GM08714 (cell line): ENCODE data around the gene SMAP2.

ENCODE experiments used
- H3K4me3 ChIP-seq: fragments of 200-500 bp; sonication (Bioruptor generic); 2 replicates; pipeline ENCODE4 v1.5.1; 2014; ENCODE audit warnings: mild to moderate bottlenecking, low read length, inconsistent platforms
- ZNF274 ChIP-seq: IDR thresholded peaks from 2 replicates; pipeline ENCODE4 v1.6.1; 2012; ENCODE audit warnings: mild to moderate bottlenecking, low read depth, low read length

Gene SMAP2

DNA sequence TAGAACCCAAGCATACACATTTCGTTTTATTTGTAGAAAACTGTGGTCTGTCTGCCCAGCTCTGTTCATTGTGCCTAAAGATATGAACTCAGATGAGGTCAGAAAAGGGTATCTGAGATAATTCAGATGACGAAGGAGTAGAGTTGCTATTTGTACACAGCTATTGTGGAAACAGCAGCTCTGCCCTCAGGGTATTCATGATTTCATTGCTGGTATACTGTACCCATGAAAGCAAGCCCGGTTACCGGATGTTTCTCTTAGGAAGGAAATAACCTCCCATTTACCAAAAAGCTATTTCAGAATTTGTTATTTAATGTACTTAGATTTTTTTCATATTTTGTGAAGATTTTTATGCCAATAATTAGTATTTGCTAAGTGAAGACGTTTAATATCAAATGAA, 37.8 kb downstream of the SMAP2 start:
- no peak overlapping the region for H3K4me3 ChIP-seq
- TF ChIP-seq ZNF274 = no peak

DNA sequence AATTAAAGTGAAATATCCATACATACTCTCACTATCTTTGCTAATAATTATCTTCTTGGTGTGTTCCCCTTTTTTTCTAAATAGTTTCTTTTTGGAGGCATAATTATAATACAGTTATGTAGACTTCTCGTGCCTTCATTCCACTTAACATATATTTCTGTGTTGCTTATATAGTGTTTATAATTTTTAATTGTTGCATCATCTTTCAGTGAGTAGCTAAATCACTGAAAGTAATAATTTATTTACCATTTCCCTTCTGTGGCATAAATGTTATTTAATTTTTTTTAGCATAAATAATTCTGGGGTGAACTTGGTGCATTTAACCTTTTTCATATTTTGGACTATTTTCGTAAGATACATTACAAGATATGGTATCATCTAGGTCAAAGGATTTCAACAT, 38.3 kb downstream of the SMAP2 start:
- TF ChIP-seq ZNF274 = no peak

DNA sequence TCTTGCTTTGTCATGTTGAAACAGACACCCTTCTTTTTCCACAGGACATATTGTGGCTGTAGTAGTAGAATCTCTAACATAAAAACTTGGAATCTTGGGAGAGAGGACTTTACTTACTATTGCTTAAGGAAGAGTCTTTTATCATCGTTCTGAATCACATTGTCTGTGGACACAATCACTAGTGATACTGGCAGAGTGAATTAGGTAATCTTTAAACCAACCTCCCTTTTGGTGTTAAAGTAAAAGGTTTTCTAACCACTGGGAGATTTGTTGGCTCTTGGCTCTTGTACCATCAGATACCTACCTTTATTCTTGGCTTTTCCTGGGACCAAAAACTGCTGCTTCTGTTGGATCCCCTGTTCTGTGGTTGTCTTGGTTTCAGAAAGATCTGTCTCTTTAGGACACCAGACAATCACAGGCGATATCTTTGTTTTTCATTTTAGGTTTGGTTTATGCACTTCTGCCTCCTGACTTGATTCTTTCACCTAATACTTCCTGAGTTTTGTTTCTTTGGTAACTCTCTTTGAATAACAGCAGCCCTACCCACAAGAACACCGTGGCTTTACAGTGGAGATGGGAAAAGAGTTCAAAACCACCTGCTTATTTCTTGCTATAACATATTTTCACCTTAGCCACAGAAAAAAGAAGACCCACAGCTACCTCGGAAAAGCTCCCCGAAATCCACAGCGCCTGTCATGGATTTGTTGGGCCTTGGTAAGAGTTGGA, 40.2 kb downstream of the SMAP2 start:
- no peak overlapping the region for H3K4me3 ChIP-seq
- no peak for TF ChIP-seq ZNF274

More for the DNA sequence above, 38.3 kb downstream of the SMAP2 start:
- H3K4me3 ChIP-seq = no peak overlapping the region

DNA sequence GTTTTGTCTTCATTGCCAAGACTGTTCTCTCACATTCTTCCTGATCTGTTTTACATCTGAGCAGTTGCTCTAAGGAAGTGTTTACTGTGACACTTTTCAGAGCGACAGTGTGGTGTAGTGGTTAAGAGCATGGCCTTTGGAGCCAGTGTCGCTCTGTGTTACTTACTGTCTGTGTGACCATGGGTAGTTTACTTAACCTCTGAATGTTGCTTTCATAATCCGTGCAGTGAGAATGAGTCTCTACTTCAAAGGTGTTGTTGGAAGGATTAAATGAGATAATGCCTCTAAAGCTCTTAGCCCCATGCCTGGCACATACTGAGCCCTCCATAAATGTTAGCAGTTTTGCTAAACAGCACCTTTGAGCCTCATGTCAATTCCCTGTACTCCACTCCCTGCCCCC, 40.8 kb downstream of the SMAP2 start:
- no peak overlapping the region for H3K4me3 ChIP-seq

DNA sequence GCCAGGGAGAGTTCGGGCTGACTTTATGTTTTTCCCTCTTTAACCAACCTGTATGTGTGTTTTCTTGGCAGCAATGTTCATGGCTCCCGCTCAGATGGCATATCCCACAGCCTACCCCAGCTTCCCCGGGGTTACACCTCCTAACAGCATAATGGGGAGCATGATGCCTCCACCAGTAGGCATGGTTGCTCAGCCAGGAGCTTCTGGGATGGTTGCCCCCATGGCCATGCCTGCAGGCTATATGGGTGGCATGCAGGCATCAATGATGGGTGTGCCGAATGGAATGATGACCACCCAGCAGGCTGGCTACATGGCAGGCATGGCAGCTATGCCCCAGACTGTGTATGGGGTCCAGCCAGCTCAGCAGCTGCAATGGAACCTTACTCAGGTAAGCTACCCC, 43.2 kb downstream of the SMAP2 start:
- no peak for TF ChIP-seq ZNF274

More for the DNA sequence above, 40.8 kb downstream of the SMAP2 start:
- TF ChIP-seq ZNF274 = no peak

DNA sequence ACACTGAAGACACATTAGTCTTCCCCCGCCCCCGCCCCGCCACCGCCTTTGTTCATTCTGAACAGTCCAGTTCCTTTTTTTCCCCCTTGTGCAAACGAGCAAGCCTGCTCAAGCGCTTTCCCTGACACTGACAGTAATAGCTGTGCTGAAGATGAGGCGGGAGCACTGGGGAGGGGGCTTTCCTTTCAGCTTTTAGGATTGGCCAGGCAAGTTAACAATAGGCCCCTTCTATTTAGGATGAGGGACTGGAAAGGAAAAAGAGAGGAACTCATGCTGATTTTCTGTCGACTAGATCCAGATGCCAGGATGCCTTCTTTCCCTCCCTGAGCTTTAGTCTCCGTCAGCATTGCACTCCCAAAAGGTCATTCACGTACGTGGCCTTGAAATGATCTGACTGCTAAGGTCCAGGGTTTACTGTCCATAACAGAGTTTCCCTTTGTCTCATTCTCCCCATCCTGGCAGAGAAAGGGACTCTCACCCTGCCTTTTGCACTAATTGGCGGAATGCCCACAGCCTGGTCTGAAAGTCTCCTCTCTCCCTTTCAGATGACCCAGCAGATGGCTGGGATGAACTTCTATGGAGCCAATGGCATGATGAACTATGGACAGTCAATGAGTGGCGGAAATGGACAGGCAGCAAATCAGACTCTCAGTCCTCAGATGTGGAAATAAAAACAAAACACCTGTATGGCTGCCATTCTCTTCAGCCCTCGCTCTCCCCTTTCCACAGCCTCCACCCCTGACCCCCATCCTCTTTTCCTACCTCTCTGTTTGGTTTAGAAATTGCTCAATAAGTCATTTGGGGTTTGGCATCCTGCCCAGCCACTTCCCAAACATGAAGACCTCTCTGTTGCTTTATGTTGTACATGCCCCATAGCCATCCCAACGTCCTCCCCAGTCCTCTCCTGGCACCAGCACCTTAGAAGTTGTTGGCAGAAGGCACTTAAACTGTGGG, 48.2 kb downstream of the SMAP2 start:
- no peak for TF ChIP-seq ZNF274
- no peak overlapping the region for H3K4me3 ChIP-seq

More for the DNA sequence above, 43.2 kb downstream of the SMAP2 start:
- H3K4me3 ChIP-seq = no peak overlapping the region

DNA sequence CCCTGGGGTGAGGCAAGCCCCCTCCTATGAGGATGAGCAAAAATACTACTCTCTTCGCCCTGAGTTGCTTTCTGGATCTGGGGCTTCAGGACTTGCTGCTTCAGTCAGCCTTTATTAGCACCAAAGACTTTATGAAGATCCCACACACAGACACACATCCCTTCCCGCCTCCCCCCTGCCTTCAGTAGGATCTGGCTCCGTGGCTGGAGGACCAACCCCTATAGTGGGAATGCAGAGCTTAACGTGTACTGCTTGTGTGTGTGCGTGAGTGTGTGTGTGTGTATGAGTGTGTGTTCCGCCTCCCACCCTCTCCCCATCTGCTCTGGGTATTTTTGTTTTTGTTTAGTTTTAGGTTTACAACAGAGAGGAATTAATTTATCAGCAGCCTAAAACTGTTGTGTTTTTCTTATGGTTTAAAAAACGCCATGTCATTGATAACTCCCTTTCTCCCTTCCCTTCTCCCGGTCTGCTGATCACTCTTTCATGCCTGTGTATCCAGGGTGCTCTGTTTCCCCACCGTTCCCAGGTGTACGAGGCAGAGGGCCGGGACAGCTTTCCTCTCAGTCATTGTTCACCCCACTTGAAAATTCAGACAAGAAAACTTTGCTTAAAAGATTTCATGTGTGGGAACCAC, 49.2 kb downstream of the SMAP2 start:
- TF ChIP-seq ZNF274 = no peak
- no peak overlapping the region for H3K4me3 ChIP-seq

DNA sequence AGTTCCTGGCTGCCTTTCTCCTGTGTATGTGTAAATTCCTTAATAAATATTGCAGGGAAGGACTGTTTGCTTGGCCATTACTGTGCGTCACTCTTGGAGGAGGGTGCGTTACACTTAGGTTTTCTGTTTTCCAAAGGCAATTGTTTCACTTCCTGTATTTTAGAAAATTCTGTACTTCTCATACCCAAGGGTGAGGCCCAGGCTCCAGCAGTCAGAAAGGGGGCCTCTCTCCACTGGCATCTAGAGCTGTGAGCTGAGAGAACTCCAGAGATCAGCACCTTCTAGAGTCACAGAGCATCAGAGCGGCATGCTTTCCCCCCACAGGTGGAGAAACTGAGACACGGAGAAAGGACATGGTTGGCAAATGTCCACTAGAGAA, 49.7 kb downstream of the SMAP2 start:
- H3K4me3 ChIP-seq = no peak overlapping the region
- no peak for TF ChIP-seq ZNF274

DNA sequence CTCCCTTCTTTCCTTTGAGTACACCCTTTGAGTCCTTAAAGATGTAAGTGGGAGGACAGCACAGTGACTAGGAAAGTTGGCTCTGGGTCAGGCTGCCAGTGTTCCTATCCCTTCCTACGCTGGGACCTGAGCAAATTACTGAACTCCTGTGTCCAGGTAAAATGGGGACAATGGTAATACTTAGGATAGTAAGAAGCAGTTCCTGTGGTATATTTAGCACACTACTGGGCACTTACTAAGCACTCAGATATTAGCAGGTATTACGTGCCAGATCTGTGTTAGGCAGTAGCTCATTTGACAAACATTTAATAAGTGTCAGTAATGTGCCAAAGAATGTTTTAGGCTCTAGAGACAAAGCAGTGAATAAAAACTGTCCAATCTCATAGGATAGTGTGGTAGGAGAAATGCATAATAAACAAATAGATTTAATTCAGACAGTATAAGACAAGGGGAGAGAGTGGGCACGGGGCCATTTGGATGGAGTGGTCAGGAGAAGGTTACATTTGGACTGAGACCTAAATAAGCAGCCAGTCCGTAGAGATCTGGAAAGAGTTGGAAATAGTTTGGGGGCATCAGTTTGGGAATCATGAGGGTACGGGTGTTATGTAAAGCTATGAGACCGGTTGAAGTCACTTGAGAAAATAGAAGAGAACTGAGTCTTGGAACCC, 50.6 kb downstream of the SMAP2 start:
- no peak overlapping the region for H3K4me3 ChIP-seq
- TF ChIP-seq ZNF274 = no peak

DNA sequence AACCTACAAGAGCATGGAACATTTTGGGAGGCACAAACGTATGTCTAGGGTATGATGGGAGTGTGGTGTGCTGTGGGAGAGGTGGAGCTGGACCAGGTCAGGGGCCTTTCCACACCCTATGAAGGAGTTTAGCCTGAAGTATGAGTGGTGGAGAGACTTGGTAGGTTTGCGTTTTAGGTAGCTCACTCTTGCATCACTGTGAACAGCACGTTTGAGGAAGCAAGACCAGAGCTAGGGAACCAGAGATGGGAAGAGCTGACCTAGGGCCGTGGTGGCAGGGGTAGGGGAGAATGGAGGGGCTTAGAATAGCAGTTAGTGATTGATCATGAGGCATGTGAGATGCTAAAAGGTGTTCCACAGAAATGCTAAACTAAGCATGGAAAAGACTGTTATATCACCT, 51.7 kb downstream of the SMAP2 start:
- no peak for TF ChIP-seq ZNF274
- H3K4me3 ChIP-seq = no peak overlapping the region

DNA sequence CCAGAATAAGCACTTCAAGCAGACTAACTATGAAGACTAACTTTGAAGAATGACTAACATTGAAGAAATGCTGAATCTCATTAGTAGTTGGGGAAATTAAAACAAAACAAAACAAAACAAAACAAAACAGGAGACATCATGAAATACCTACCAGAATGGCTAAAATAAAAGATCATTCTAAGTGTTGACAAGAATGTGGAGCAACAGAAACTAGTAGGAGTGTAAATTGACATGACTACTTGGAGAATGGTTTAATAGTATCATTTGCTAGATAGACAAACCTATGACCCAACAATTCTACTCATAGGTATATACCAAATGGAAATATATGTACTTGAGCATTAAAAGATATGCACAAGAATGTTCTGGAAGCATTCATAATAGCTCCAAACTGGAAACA, 57.9 kb downstream of the SMAP2 start:
- TF ChIP-seq ZNF274 = no peak
- no peak overlapping the region for H3K4me3 ChIP-seq

DNA sequence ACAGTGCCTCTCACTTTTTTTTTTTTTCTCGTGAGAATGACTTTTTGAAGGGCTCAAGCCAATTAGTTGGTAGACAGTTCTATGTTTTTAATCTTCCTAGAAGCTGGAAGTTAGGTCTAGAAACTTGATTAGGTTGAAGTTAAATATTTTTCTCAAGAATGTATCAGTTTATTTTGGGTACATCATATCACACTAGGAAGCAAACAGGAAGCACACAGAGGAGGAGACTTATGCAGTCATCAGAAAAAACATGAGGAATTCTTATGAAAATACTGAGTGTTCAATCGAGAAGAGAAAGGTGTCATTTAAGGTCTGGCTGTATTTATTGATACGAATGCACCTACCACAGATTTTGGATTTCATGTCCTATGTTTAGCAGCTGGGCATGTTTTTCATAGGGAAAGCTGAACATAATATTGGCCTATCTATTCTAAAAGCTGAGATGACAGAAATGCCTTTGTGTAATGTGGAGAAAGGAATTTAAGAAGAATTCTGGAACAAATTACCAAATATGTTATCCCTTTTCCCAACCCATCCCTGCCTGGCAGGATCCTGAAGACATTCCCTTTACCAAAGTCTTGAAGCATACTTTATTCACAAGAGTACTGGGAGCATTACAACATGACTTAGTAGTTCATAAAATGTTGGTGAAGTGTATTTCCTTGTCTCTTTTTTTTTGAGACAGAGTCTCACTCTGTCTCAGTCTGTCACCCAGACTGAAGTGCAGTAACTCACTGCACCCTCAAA, 59.3 kb downstream of the SMAP2 start:
- H3K4me3 ChIP-seq = no peak overlapping the region
- TF ChIP-seq ZNF274 = no peak

DNA sequence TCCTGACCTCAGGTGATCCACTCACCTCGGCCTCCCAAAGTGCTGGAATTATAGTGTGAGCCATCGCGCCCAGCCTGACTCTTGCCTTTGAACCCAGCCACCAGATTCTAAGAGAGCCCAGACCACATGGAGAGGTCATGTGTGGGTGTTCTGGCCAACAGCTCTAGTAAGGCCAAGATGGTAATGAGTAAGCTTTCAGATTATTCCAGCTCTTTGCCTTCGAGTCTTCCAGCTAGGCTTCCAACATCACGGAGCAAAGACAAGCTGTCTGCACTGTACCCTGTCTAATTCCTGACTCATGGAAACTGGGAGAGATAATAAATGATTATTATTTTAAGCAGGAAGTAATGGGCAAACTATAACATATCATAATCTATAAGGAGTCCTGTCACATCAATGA, 61.9 kb downstream of the SMAP2 start:
- no peak overlapping the region for H3K4me3 ChIP-seq
- no peak for TF ChIP-seq ZNF274
